ENCODE measurements around the gene ZNF385A. TPM values are rescaled to one million over a fixed set of nuclear protein-coding genes. Genes with fewer than 3 reads are reported as not detected.

ZNF385A gene
- total and polyA plus RNA-seq, 4 donors = 2.5 to 4.0 (median 2.8) TPM

DNA sequence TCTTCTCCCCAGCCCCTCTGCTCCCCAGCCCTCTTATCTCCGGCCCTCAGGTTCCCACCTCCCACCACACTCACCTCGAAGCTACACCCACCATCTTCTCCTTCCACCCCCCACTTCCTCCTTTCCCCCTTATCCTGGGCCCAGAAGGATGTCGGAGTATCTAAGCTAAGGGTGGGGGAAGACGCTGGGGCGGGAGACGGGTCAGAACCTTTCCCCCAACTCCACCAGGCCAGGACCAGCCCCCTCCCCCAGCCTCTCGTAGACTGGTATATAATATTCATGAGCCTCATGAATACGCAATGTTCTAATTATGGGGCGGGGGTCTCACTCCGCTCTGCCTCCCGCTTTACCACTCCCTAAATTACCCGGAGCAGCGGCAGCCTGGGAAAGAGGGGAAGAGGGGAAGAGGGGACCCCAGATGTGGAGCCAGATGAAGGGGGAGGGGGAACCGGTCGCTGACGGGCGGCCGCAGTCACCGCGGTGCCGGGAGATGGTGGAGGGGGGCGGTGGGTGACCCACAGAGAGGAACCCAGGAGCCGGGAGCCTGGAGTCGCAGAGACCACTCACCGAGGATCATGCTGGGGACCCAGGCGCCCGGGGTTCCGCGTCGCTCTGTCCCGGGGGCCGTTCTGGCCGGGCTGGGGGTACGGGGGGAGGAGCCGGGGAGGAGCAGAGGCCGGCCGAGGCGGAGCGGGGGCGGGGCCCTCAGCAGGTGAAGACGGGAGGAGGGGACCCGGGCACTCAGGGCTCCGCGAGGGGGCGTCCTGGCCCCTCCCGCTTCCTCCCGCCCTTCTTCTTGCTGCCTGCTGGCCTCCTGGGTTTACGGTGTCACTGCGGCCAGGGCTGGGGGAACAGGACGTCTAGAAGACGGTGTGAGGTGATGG lies 6.4 kb upstream of the ZNF385A start:
- DNase-seq (ENCODE audit: low spot score) = no peak
- no peak overlapping the region for H3K9ac ChIP-seq (ENCODE audit: low read depth in 1 of 2, low read length in 2 of 2)
- TF ChIP-seq, protein P1, sequence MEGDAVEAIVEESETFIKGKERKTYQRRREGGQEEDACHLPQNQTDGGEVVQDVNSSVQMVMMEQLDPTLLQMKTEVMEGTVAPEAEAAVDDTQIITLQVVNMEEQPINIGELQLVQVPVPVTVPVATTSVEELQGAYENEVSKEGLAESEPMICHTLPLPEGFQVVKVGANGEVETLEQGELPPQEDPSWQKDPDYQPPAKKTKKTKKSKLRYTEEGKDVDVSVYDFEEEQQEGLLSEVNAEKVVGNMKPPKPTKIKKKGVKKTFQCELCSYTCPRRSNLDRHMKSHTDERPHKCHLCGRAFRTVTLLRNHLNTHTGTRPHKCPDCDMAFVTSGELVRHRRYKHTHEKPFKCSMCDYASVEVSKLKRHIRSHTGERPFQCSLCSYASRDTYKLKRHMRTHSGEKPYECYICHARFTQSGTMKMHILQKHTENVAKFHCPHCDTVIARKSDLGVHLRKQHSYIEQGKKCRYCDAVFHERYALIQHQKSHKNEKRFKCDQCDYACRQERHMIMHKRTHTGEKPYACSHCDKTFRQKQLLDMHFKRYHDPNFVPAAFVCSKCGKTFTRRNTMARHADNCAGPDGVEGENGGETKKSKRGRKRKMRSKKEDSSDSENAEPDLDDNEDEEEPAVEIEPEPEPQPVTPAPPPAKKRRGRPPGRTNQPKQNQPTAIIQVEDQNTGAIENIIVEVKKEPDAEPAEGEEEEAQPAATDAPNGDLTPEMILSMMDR (IDR thresholded peaks at IDR 0.05; ENCODE audit: low read depth, low read length, missing input control) = no peak
- H3K27me3 ChIP-seq (ENCODE audit: control insufficient read depth in 4 of 4, insufficient read depth in 4 of 4, low read length in 3 of 4) = no peaks in the 10 kb centered on the region
- H3K9me3 ChIP-seq (ENCODE audit: control insufficient read depth in 4 of 4, low read length in 3 of 4) = no peaks in the 10 kb centered on the region
- WGBS = 53% methylated on average over 51 of the region's 51 CpGs
- peaks cover 0 to 6% (median 1%) of the 10 kb centered on the region in 4 donors for H3K4me1 ChIP-seq (ENCODE audit: control insufficient read depth in 4 of 4, insufficient read depth in 4 of 4, low read length in 3 of 4)
- no peak overlapping the region for H3K27ac ChIP-seq (ENCODE audit: low read depth in 1 of 2, low read length in 2 of 2)
- peaks cover 1 to 18% (median 12%) of the 10 kb centered on the region in 4 donors for H3K36me3 ChIP-seq (ENCODE audit: control insufficient read depth in 4 of 4, insufficient read depth in 3 of 4, low read depth in 1 of 4, low read length in 3 of 4)
- H3K4me3 ChIP-seq (ENCODE audit: low read depth in 1 of 3, low read length in 3 of 3) = peak overlapping the region in 1 of 3 donors; percentile 6

DNA sequence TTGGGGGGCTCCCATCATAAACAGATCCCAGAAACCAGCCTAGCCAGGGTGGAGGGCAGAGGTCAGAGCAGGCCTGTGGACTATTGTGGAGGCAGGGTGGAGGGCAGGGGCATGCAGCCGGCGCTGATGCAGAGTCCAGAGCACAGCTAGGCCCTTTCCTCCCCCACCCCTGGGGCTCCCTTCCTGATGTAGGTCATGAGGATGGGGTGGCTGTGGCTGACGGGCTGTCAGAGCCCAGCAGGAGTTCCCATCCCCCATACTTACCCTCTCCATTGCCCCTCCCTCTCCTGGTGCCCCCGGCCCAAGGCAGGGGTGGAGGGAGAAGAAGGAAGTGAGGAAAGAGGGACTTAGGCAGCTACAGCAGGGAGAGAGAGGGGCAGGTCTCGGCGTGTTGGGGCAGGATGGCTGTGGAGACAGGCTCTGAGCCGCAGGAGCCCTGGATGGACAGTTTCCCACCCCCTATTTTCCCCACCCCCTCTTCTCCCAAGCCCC lies 5.7 kb upstream of the ZNF385A start:
- DNase-seq (ENCODE audit: low spot score) = no peak
- Histone ChIP-seq H3K36me3 (ENCODE audit: control insufficient read depth in 4 of 4, insufficient read depth in 3 of 4, low read depth in 1 of 4, low read length in 3 of 4) (peaks cover 0 to 13% (median 7%) of the 10 kb centered on the region in 4 donors), H3K27ac (ENCODE audit: low read depth in 1 of 2, low read length in 2 of 2) (no peak overlapping the region), H3K4me1 (ENCODE audit: control insufficient read depth in 4 of 4, insufficient read depth in 4 of 4, low read length in 3 of 4) (peaks cover 0 to 3% (median 1%) of the 10 kb centered on the region in 4 donors), H3K27me3 (ENCODE audit: control insufficient read depth in 4 of 4, insufficient read depth in 4 of 4, low read length in 3 of 4) (no peaks in the 10 kb centered on the region), H3K4me3 (ENCODE audit: low read depth in 1 of 3, low read length in 3 of 3) (no peak overlapping the region), H3K9me3 (ENCODE audit: control insufficient read depth in 4 of 4, low read length in 3 of 4) (no peaks in the 10 kb centered on the region), H3K9ac (ENCODE audit: low read depth in 1 of 2, low read length in 2 of 2) (no peak overlapping the region)
- WGBS = 76% methylated on average over 7 of the region's 7 CpGs
- TF ChIP-seq, protein P2, sequence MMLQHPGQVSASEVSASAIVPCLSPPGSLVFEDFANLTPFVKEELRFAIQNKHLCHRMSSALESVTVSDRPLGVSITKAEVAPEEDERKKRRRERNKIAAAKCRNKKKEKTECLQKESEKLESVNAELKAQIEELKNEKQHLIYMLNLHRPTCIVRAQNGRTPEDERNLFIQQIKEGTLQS (IDR thresholded peaks at IDR 0.05) = no peak
- TF ChIP-seq FOXA2 (IDR thresholded peaks at IDR 0.05) (no peak), RAD21 (IDR thresholded peaks at IDR 0.05) (no peak), GABPA (IDR thresholded peaks at IDR 0.05 in 1 of 2, conservative IDR thresholded peaks at IDR 0.05 in 1 of 2) (no peak), FOXA1 (IDR thresholded peaks at IDR 0.05) (no peak), HNF4A (conservative IDR thresholded peaks at IDR 0.05) (no peak)
- TF ChIP-seq, protein P3, sequence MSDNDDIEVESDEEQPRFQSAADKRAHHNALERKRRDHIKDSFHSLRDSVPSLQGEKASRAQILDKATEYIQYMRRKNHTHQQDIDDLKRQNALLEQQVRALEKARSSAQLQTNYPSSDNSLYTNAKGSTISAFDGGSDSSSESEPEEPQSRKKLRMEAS (IDR thresholded peaks at IDR 0.05) = no peak

DNA sequence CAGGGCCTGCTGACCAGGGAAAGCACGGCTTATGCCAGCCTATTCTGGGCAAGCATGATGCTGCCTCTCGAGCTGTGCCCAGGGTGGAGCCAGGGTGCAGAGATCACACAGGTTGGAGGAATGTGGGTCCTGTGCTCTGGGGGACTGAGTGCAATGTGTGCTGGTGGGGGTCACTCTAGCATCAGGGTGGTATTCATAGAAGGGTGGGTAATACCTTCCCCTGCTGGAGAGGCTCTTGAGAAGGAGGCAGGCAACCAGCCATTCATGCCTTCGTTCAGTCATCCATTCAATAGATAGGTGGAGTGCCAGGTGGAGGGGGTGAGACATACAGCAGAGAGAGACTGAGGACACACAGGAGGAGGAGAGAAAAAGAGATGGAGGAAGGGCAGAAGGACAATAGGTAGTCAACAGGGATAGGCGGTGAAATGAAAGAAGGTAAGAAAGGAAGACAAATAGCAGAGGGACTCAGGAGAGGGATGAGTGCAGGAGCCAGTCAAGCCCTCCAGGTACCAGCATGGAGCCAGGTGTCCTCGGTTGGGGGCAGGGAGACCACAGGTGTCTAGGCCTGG lies 5.2 kb upstream of the ZNF385A start:
- WGBS = 94% methylated on average over 5 of the region's 5 CpGs
- Histone ChIP-seq H3K9me3 (ENCODE audit: control insufficient read depth in 4 of 4, low read length in 3 of 4) (no peaks in the 10 kb centered on the region), H3K4me1 (ENCODE audit: control insufficient read depth in 4 of 4, insufficient read depth in 4 of 4, low read length in 3 of 4) (peaks cover 0 to 3% (median 1%) of the 10 kb centered on the region in 4 donors), H3K4me3 (ENCODE audit: low read depth in 1 of 3, low read length in 3 of 3) (no peak overlapping the region), H3K9ac (ENCODE audit: low read depth in 1 of 2, low read length in 2 of 2) (no peak overlapping the region), H3K27ac (ENCODE audit: low read depth in 1 of 2, low read length in 2 of 2) (no peak overlapping the region), H3K36me3 (ENCODE audit: control insufficient read depth in 4 of 4, insufficient read depth in 3 of 4, low read depth in 1 of 4, low read length in 3 of 4) (peaks cover 0 to 8% (median 5%) of the 10 kb centered on the region in 4 donors), H3K27me3 (ENCODE audit: control insufficient read depth in 4 of 4, insufficient read depth in 4 of 4, low read length in 3 of 4) (no peaks in the 10 kb centered on the region)
- TF ChIP-seq GABPA (IDR thresholded peaks at IDR 0.05 in 1 of 2, conservative IDR thresholded peaks at IDR 0.05 in 1 of 2) = no peak
- no peak for TF ChIP-seq FOXA2 (IDR thresholded peaks at IDR 0.05)
- TF ChIP-seq TAF1 (conservative IDR thresholded peaks at IDR 0.05) = no peak
- no peak for TF ChIP-seq JUND (IDR thresholded peaks at IDR 0.05)
- no peak for TF ChIP-seq RAD21 (IDR thresholded peaks at IDR 0.05)
- TF ChIP-seq, protein P4, sequence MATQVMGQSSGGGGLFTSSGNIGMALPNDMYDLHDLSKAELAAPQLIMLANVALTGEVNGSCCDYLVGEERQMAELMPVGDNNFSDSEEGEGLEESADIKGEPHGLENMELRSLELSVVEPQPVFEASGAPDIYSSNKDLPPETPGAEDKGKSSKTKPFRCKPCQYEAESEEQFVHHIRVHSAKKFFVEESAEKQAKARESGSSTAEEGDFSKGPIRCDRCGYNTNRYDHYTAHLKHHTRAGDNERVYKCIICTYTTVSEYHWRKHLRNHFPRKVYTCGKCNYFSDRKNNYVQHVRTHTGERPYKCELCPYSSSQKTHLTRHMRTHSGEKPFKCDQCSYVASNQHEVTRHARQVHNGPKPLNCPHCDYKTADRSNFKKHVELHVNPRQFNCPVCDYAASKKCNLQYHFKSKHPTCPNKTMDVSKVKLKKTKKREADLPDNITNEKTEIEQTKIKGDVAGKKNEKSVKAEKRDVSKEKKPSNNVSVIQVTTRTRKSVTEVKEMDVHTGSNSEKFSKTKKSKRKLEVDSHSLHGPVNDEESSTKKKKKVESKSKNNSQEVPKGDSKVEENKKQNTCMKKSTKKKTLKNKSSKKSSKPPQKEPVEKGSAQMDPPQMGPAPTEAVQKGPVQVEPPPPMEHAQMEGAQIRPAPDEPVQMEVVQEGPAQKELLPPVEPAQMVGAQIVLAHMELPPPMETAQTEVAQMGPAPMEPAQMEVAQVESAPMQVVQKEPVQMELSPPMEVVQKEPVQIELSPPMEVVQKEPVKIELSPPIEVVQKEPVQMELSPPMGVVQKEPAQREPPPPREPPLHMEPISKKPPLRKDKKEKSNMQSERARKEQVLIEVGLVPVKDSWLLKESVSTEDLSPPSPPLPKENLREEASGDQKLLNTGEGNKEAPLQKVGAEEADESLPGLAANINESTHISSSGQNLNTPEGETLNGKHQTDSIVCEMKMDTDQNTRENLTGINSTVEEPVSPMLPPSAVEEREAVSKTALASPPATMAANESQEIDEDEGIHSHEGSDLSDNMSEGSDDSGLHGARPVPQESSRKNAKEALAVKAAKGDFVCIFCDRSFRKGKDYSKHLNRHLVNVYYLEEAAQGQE (IDR thresholded peaks at IDR 0.05) = no peak
- no peak for TF ChIP-seq NR2F2 (IDR thresholded peaks at IDR 0.05)
- DNase-seq (ENCODE audit: low spot score) = no peak
